WTC11 (cell line): ENCODE results near the gene ANGEL2. TPM values are rescaled to one million over a fixed set of nuclear protein-coding genes. Genes with fewer than 3 reads are reported as not detected.

Experiments used
- ATAC-seq: fragments of 200-7000 bp; cut with Tn5 transposase; 2 replicates; pipeline ENCODE4 v1.10.0; 2021; ENCODE audit warnings: mild to moderate bottlenecking, moderate library complexity
- CTCF ChIA-PET: fragments of 300-600 bp; sonication (Branson Sonifier 250); formaldehyde crosslinking; loops from one replicate; lab custom pipeline; 2021; ENCODE audit warnings: antibody characterized with exemption; lab: Charles Lee
- POLR2A ChIA-PET: fragments of 350-600 bp; sonication (Branson Sonifier 250); formaldehyde crosslinking; loops from one replicate; lab custom pipeline; 2021; ENCODE audit warnings: antibody characterized with exemption; lab: Charles Lee
- DNase-seq: peaks from one replicate; pipeline ENCODE4 v3.0.0; 2021; ENCODE audit warnings: low spot score
- H3K27ac Mint-ChIP-seq: 2 replicates; pipeline ENCODE4 v1.8.0; 2021; ENCODE audit warnings: mixed read lengths
- H3K27me3 Mint-ChIP-seq: 2 replicates; pipeline ENCODE4 v1.8.0; 2021; ENCODE audit warnings: low read depth, mild to moderate bottlenecking, moderate library complexity, mixed read lengths
- H3K36me3 Mint-ChIP-seq: 2 replicates; pipeline ENCODE4 v1.8.0; 2021; ENCODE audit warnings: mixed read lengths
- H3K4me1 Mint-ChIP-seq: 2 replicates; pipeline ENCODE4 v1.8.0; 2022; ENCODE audit warnings: mixed read lengths
- H3K4me3 Mint-ChIP-seq: 2 replicates; pipeline ENCODE4 v1.8.0; 2021; ENCODE audit warnings: mild to moderate bottlenecking, moderate library complexity, mixed read lengths
- H3K9me3 Mint-ChIP-seq: 2 replicates; pipeline ENCODE4 v1.8.0; 2021; ENCODE audit warnings: mixed read lengths
- CBFB ChIP-seq: sonication (generic); formaldehyde crosslinking; IDR thresholded peaks from 2 replicates; pipeline ENCODE4 v1.8.1; 2022; ENCODE audit warnings: mild to moderate bottlenecking, low read depth, missing genetic modification reagents
- ESRRA ChIP-seq: sonication (generic); formaldehyde crosslinking; IDR thresholded peaks from 2 replicates; pipeline ENCODE4 v1.8.1; 2022; ENCODE audit warnings: mild to moderate bottlenecking, missing genetic modification reagents, borderline replicate concordance
- FOXK1 ChIP-seq: sonication (generic); formaldehyde crosslinking; IDR thresholded peaks from 2 replicates; pipeline ENCODE4 v1.8.0; 2022; ENCODE audit warnings: mild to moderate bottlenecking, moderate library complexity, missing genetic modification reagents
- GRHL2 ChIP-seq: fragments of 250-450 bp; sonication (Bioruptor Pico); IDR thresholded peaks from 2 replicates; pipeline ENCODE4 v1.8.0; 2022; ENCODE audit warnings: mild to moderate bottlenecking, moderate library complexity; ENCODE audit not compliant: insufficient replicate concordance, severe bottlenecking
- SMAD4 ChIP-seq: sonication (generic); formaldehyde crosslinking; IDR thresholded peaks from 2 replicates; pipeline ENCODE4 v1.8.0; 2022; ENCODE audit warnings: mild to moderate bottlenecking, missing genetic modification reagents
- TEAD1 ChIP-seq: sonication (generic); formaldehyde crosslinking; IDR thresholded peaks from 2 replicates; pipeline ENCODE4 v1.8.0; 2022; ENCODE audit warnings: mild to moderate bottlenecking, missing genetic modification reagents
- total RNA-seq: library from RNA; stranded (reverse); gene quantifications from 3 replicates; pipeline ENCODE4 v1.2.3, GENCODE V29; 2021
- TF ChIP-seq, protein P1 (sequence below): sonication (generic); formaldehyde crosslinking; IDR thresholded peaks from 2 replicates; pipeline ENCODE4 v1.8.1; 2022; ENCODE audit warnings: mild to moderate bottlenecking, missing genetic modification reagents, moderate library complexity, borderline replicate concordance
- TF ChIP-seq, protein P2 (sequence below): sonication (generic); formaldehyde crosslinking; IDR thresholded peaks from 2 replicates; pipeline ENCODE4 v1.8.1; 2023; ENCODE audit warnings: mild to moderate bottlenecking, missing genetic modification reagents, moderate library complexity
- TF ChIP-seq, protein P3 (sequence below): sonication (generic); formaldehyde crosslinking; IDR thresholded peaks from 2 replicates; pipeline ENCODE4 v1.8.1; 2023; ENCODE audit warnings: mild to moderate bottlenecking, missing genetic modification reagents, moderate library complexity
- TF ChIP-seq, protein P4 (sequence below): sonication (generic); formaldehyde crosslinking; IDR thresholded peaks from 2 replicates; pipeline ENCODE4 v1.8.1; 2022; ENCODE audit warnings: missing genetic modification reagents, borderline replicate concordance
- TF ChIP-seq, protein P5 (sequence below): sonication (generic); formaldehyde crosslinking; IDR thresholded peaks from 2 replicates; pipeline ENCODE4 v1.8.1; 2022; ENCODE audit warnings: low read depth, missing genetic modification reagents, borderline replicate concordance
- TF ChIP-seq, protein P6 (sequence below): sonication (generic); formaldehyde crosslinking; IDR thresholded peaks from 2 replicates; pipeline ENCODE4 v1.8.0; 2022; ENCODE audit warnings: missing genetic modification reagents
- TF ChIP-seq, protein P7 (sequence below): fragments of 200-600 bp; IDR thresholded peaks from 2 replicates; pipeline ENCODE4 v1.8.0; 2022; ENCODE audit warnings: antibody characterized with exemption
- TF ChIP-seq, protein P8 (sequence below): sonication (generic); formaldehyde crosslinking; IDR thresholded peaks from 2 replicates; pipeline ENCODE4 v1.8.0; 2023; ENCODE audit warnings: missing genetic modification reagents, mild to moderate bottlenecking, borderline replicate concordance

ANGEL2 gene
- total RNA-seq, 1 experiment from 2014 or later, result 38.6 TPM

DNA sequence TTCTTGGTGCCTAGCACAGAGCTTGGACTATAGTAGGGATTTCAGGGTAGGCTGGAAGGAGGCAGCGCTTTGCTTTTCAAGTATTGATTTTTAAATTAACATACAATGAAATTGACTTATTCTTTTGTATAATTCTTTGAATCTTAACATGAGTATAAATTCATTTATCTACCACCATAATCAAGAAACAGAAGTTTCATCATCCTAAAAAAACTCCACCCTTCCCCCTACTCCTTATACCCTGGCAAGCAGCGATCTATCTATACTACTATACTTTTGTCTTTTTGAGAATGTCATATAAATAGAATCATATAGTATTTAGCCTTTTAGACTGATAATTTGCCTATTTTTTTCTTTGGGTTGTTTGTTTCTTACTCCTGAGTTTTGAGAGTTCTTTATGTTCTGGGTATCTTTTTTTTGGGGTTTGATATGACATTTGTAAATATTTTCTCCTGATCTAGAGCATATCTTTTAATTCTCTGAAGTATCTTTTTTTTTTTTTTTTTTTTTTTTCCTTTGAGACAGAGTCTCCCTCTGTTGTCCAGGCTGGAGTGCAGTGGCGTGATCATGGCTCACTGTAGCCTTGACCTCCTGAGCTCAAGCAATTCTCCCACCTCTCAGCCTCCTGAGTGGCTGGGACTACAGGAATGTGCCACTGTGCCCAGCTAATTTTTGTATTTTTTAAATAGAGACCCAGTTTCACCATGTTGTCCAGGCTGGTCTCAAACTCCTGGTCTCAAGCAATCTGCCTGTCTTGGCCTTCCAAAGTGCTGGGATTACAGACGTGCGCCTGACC, 41.8 kb upstream of the ANGEL2 start:
- peaks cover 9% of the 10 kb centered on the region for H3K9me3 Mint-ChIP-seq
- CTCF ChIA-PET, result no interaction called here

DNA sequence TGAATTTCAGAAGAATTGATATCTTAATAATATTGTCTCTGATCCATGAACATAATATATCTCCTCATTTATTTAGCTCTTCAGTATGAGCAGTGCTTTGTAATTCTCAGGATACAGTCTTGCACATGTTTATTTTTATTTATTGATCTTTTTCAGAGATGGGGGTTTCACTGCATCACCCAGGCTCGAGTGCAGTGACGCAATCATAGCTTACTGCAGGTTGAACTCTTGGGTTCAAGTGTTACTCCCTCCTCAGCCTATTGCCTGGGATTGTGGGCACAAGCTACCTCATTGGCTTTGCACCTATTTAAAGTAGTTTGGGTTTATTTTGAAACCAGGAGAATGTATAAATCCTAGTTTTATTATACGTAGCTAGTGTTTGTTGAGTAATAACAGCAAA, 40.1 kb upstream of the ANGEL2 start:
- POLR2A ChIA-PET, result no interaction called here
- ATAC-seq (no peak), DNase-seq (no peak)
- peaks cover 10% of the 10 kb centered on the region for H3K9me3 Mint-ChIP-seq
- no peaks in the 10 kb centered on the region for H3K27me3 Mint-ChIP-seq
- H3K4me1 Mint-ChIP-seq, result peaks cover 21% of the 10 kb centered on the region
- H3K4me3 Mint-ChIP-seq, result no peak overlapping the region
- CTCF ChIA-PET, result no interaction called here
- H3K27ac Mint-ChIP-seq, result no peak overlapping the region
- peaks cover 2% of the 10 kb centered on the region; the same call in 1 of the 2 replicates for H3K36me3 Mint-ChIP-seq
- TF ChIP-seq TEAD1 (CRISPR knock-in tag), result no peak
- TF ChIP-seq, protein P1, sequence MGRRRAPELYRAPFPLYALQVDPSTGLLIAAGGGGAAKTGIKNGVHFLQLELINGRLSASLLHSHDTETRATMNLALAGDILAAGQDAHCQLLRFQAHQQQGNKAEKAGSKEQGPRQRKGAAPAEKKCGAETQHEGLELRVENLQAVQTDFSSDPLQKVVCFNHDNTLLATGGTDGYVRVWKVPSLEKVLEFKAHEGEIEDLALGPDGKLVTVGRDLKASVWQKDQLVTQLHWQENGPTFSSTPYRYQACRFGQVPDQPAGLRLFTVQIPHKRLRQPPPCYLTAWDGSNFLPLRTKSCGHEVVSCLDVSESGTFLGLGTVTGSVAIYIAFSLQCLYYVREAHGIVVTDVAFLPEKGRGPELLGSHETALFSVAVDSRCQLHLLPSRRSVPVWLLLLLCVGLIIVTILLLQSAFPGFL (CRISPR knock-in tag), result no peak
- no peak for TF ChIP-seq CBFB
- TF ChIP-seq, protein P2, sequence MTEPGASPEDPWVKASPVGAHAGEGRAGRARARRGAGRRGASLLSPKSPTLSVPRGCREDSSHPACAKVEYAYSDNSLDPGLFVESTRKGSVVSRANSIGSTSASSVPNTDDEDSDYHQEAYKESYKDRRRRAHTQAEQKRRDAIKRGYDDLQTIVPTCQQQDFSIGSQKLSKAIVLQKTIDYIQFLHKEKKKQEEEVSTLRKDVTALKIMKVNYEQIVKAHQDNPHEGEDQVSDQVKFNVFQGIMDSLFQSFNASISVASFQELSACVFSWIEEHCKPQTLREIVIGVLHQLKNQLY, result no peak
- TF ChIP-seq, protein P3, sequence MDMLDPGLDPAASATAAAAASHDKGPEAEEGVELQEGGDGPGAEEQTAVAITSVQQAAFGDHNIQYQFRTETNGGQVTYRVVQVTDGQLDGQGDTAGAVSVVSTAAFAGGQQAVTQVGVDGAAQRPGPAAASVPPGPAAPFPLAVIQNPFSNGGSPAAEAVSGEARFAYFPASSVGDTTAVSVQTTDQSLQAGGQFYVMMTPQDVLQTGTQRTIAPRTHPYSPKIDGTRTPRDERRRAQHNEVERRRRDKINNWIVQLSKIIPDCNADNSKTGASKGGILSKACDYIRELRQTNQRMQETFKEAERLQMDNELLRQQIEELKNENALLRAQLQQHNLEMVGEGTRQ (CRISPR knock-in tag), result no peak
- TF ChIP-seq, protein P4, sequence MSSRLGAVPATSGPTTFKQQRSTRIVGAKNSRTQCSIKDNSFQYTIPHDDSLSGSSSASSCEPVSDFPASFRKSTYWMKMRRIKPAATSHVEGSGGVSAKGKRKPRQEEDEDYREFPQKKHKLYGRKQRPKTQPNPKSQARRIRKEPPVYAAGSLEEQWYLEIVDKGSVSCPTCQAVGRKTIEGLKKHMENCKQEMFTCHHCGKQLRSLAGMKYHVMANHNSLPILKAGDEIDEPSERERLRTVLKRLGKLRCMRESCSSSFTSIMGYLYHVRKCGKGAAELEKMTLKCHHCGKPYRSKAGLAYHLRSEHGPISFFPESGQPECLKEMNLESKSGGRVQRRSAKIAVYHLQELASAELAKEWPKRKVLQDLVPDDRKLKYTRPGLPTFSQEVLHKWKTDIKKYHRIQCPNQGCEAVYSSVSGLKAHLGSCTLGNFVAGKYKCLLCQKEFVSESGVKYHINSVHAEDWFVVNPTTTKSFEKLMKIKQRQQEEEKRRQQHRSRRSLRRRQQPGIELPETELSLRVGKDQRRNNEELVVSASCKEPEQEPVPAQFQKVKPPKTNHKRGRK (CRISPR knock-in tag), result no peak
- no peak for TF ChIP-seq ESRRA
- no peak for TF ChIP-seq FOXK1 (CRISPR knock-in tag)
- no peak for TF ChIP-seq SMAD4
- TF ChIP-seq, protein P5, sequence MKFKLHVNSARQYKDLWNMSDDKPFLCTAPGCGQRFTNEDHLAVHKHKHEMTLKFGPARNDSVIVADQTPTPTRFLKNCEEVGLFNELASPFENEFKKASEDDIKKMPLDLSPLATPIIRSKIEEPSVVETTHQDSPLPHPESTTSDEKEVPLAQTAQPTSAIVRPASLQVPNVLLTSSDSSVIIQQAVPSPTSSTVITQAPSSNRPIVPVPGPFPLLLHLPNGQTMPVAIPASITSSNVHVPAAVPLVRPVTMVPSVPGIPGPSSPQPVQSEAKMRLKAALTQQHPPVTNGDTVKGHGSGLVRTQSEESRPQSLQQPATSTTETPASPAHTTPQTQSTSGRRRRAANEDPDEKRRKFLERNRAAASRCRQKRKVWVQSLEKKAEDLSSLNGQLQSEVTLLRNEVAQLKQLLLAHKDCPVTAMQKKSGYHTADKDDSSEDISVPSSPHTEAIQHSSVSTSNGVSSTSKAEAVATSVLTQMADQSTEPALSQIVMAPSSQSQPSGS (CRISPR knock-in tag), result no peak
- TF ChIP-seq, protein P6, sequence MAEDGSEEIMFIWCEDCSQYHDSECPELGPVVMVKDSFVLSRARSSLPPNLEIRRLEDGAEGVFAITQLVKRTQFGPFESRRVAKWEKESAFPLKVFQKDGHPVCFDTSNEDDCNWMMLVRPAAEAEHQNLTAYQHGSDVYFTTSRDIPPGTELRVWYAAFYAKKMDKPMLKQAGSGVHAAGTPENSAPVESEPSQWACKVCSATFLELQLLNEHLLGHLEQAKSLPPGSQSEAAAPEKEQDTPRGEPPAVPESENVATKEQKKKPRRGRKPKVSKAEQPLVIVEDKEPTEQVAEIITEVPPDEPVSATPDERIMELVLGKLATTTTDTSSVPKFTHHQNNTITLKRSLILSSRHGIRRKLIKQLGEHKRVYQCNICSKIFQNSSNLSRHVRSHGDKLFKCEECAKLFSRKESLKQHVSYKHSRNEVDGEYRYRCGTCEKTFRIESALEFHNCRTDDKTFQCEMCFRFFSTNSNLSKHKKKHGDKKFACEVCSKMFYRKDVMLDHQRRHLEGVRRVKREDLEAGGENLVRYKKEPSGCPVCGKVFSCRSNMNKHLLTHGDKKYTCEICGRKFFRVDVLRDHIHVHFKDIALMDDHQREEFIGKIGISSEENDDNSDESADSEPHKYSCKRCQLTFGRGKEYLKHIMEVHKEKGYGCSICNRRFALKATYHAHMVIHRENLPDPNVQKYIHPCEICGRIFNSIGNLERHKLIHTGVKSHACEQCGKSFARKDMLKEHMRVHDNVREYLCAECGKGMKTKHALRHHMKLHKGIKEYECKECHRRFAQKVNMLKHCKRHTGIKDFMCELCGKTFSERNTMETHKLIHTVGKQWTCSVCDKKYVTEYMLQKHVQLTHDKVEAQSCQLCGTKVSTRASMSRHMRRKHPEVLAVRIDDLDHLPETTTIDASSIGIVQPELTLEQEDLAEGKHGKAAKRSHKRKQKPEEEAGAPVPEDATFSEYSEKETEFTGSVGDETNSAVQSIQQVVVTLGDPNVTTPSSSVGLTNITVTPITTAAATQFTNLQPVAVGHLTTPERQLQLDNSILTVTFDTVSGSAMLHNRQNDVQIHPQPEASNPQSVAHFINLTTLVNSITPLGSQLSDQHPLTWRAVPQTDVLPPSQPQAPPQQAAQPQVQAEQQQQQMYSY (CRISPR knock-in tag), result no peak
- TF ChIP-seq GRHL2 (CRISPR knock-in tag), result no peak
- TF ChIP-seq, protein P7, sequence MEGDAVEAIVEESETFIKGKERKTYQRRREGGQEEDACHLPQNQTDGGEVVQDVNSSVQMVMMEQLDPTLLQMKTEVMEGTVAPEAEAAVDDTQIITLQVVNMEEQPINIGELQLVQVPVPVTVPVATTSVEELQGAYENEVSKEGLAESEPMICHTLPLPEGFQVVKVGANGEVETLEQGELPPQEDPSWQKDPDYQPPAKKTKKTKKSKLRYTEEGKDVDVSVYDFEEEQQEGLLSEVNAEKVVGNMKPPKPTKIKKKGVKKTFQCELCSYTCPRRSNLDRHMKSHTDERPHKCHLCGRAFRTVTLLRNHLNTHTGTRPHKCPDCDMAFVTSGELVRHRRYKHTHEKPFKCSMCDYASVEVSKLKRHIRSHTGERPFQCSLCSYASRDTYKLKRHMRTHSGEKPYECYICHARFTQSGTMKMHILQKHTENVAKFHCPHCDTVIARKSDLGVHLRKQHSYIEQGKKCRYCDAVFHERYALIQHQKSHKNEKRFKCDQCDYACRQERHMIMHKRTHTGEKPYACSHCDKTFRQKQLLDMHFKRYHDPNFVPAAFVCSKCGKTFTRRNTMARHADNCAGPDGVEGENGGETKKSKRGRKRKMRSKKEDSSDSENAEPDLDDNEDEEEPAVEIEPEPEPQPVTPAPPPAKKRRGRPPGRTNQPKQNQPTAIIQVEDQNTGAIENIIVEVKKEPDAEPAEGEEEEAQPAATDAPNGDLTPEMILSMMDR, result no peak

More for the DNA sequence above, 41.8 kb upstream of the ANGEL2 start:
- Mint-ChIP-seq H3K4me1 (peaks cover 18% of the 10 kb centered on the region), H3K27me3 (no peaks in the 10 kb centered on the region), H3K27ac (no peak overlapping the region), H3K4me3 (no peak overlapping the region), H3K36me3 (peaks cover 2% of the 10 kb centered on the region; the same call in 1 of the 2 replicates)
- POLR2A ChIA-PET, result no interaction called here
- DNase-seq, result no peak
- no peak for ATAC-seq
- TF ChIP-seq, protein P8, sequence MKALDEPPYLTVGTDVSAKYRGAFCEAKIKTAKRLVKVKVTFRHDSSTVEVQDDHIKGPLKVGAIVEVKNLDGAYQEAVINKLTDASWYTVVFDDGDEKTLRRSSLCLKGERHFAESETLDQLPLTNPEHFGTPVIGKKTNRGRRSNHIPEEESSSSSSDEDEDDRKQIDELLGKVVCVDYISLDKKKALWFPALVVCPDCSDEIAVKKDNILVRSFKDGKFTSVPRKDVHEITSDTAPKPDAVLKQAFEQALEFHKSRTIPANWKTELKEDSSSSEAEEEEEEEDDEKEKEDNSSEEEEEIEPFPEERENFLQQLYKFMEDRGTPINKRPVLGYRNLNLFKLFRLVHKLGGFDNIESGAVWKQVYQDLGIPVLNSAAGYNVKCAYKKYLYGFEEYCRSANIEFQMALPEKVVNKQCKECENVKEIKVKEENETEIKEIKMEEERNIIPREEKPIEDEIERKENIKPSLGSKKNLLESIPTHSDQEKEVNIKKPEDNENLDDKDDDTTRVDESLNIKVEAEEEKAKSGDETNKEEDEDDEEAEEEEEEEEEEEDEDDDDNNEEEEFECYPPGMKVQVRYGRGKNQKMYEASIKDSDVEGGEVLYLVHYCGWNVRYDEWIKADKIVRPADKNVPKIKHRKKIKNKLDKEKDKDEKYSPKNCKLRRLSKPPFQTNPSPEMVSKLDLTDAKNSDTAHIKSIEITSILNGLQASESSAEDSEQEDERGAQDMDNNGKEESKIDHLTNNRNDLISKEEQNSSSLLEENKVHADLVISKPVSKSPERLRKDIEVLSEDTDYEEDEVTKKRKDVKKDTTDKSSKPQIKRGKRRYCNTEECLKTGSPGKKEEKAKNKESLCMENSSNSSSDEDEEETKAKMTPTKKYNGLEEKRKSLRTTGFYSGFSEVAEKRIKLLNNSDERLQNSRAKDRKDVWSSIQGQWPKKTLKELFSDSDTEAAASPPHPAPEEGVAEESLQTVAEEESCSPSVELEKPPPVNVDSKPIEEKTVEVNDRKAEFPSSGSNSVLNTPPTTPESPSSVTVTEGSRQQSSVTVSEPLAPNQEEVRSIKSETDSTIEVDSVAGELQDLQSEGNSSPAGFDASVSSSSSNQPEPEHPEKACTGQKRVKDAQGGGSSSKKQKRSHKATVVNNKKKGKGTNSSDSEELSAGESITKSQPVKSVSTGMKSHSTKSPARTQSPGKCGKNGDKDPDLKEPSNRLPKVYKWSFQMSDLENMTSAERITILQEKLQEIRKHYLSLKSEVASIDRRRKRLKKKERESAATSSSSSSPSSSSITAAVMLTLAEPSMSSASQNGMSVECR (CRISPR knock-in tag), result no peak
- no peak for TF ChIP-seq ESRRA
